ENCODE measurements around the gene RNF11.
A peak's percentile ranks its signal among the peaks of the same experiment; 100 is the strongest.
"Not testable (repeated sequence)": the region's sequence is repeated elsewhere in the genome, so short reads cannot be mapped to it uniquely, and the experiment has no call there.

Gene RNF11

DNA sequence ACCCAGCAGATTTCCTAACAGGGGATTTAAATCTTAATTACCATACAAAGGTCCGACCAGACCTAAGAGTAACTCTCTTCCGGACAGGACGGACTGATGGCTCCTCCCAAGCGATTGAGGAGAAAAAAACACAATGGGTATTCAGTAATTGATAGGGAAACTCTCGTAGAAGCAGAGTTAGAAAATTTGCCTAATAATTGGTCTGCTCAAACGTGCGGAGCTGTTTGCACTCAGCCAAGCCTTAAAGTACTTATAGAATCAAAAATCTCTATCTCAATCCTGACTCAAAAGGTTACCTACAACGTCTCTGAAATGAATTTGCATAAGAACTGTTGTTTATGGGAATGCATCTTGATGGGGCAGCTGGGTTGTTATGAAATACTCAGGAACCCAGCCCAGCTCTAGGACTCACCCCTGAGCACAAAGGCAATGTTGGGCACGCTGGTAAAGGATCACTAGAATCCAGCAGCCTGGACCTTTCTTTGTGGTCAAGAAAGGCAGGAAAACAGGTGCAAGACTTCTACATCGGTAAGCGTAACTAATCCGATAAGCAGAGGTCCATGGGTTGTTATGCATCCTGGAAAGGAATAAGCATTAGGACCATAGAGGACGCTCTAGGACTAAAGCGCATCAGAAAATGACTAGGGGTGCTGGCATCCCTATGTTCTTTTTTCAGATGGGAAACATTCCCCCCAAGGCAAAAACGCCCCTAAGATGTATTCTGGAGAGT lies 8.7 kb upstream of the RNF11 start:
- DNase-seq: not testable (repeated sequence)

DNA sequence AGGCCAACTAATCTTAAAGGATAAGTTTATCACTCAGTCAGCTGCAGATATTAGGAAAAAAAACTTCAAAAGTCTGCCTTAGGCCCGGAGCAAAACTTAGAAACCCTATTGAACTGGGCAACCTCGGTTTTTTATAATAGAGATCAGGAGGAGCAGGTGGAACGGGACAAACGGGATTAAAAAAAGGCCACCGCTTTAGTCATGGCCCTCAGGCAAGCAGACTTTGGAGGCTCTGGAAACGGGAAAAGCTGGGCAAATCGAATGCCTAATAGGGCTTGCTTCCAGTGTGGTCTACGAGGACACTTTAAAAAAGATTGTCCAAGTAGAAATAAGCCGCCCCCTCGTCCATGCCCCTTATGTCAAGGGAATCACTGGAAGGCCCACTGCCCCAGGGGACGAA lies 7.6 kb upstream of the RNF11 start:
- DNase-seq: not testable (repeated sequence)

DNA sequence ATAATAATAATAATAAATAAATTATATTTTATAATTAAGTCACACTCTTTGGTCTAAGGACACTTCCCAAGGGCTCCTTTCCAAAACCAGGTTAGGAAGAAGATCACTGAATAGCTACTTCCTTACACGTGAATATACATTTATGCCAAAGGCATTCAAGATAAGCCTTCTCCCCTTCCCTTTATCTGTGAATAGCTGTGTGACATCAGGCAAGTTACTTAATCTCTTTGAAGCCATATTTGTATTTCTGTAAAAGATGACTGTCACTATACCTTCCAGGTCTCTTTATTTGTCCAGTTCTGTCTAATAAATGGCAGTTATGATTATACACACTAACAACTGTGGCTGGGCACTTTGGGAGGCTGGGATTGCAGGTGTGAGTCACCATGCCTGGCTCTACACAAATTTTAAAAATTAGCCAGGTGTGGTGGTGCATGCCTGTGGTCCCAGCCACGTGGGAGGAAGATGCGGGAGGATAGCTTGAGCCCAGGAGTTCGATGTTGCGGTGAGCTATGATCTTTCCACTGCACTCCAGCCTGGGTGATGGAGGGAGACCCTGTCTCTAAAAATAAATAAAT lies 5.5 kb upstream of the RNF11 start:
- DNase-seq: no peak

DNA sequence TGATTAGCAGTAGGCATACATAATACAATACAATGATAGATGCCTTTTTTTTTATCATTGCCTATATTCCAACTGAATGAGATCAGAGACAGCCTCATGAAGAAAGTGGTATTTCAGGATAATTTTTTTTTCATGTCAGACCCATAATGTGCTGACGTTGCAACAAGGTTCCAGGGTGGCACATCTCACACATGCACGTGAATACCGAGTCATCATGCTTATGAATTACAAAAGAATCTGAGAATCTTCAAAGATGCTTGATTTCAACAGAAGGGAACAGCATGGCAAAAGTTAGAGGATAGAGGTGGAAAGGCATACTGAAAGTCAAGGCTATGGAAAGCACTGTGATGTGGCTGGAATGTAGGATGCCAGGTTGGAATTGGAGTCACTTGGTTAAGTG lies 5.0 kb upstream of the RNF11 start:
- no peak for DNase-seq

DNA sequence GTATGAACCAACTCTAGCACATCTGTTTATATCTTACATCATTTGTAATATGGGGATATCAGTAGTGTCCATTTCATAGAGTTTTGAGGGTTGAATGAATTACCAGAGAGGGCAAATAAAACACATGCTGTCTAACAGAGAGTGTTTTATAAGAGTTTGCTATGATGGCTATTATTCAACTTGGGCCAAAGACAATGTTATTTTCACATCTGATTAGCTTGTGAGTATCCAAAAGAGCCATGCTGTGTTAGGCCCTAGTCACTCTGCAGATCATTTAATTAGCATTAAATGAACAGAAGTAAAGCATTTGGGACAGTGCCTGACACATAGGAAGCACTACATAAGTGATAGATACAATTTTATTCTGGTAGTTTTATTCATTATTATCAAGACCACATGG lies 4.2 kb upstream of the RNF11 start:
- no peak for DNase-seq

DNA sequence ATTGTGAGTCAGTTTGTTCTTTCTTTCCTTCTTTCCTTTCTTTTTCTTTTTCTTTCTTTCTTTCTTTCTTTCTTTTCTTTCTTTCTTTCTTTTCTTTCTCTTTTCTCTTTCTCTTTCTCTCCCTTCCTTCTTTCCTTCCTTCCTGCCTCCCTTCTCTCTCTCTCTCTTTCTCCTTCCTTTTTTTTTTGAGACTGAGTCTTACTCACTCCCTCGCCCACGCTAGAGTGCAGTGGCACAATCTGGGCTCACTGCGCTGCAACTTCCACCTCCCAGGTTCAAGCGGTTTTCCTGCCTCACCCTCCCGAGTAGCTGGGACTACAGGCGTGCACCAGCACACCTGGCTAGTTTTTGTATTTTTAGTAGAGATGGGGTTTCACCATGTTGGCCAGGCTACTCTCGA lies 1.8 kb upstream of the RNF11 start:
- DNase-seq: not testable (repeated sequence)

DNA sequence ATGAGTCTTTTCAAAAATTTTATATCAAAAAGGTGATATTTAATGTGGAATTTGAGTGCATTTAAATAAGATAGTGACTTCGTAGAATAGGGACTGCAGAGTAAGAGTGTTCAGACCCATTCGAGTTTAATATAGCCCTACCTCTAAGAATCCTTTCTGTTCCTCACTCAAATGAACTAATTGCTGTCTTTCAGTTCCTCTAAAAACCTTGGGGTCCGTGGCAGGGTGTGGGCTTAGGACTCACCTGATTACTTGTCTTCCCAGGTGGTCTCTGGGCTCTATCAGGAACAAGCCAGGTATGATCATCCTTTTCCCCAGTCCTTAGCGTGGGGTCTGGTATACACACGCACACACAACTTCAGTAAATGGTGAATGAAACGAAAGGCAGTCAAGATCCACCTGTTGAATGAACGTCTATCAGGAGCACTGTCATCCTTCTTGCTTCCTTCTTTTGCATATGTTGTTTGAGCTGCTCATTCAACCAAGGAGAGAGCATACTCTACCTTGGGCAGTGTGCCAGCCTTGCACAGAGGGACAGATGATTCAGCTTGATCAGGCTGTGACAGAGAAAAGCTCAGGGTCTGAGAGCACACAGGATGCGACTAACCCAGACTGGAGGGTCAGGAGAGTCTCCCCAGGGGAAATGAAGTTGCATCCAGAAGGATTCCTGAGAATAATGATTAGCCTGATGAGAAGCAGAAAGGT lies 1.2 kb upstream of the RNF11 start:
- peak in 23 of 56 donors; percentile 3 to 70 (median 8) for DNase-seq

DNA sequence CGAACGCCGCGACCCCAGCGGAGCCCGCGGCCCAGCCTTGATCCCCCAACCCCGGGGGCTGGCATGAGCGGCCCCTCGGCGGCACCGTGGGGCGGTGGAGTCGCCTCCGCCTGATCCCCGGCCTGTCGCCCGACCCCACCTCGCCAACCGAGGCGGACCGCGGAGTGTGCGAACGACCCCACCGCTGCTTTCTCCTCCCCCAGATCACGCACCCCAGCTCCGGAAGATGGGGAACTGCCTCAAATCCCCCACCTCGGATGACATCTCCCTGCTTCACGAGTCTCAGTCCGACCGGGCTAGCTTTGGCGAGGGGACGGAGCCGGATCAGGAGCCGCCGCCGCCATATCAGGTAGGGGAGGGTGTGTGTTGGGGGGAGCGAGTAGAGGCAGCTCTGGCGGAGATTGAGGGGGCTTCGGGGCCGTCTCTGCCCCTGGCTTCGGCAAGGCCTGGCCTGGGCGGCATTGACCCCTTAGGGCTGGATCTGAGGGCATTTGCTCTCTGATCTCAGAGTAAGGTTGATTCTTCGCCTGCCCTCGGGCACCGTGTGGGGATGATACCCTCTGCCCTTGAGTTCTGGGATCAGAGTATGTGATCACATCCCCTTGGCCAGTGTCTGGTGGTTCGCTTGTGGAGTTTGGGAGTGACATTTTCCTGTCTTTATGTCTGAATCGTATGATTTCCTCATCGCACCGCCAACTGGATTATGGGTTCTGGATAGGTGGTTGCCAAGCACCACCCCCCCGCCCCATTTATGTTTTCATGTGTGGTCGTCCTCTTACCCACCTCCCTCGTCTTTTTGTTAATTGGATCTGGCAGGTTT lies 668 bp downstream of the RNF11 start:
- peak in 47 of 56 donors; percentile 16 to 73 (median 52) for DNase-seq

DNA sequence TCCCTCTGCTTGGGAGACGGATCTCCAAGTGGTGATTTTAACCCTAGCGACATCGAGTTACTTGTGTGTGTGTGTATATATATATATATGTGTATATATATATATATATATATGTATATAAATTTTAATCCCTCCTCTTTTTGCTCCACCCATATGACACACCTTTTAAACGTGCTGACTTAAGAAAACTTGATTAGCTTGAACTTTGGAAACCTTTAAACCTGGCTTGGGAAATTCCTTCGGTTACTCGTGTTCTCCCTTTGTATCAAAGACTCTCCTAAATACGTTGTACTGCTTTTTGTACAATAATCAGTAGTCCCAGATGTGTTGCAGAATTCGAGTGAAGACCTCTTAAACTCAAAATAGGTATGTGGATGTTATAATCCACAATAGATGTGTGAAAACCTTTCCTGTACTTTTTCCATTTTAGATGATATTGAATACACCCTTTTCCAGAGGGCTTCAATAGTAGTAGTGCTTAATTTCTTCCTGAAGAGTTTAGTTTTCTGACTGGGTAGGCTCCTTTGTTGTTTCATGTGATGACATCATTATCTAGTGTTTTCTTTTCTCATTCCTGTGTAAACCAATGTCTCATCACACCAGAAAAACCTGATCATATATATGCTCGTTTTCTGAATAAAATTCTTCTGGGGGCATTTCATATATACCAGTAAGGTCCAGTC lies 1.4 kb downstream of the RNF11 start:
- no peak for DNase-seq

DNA sequence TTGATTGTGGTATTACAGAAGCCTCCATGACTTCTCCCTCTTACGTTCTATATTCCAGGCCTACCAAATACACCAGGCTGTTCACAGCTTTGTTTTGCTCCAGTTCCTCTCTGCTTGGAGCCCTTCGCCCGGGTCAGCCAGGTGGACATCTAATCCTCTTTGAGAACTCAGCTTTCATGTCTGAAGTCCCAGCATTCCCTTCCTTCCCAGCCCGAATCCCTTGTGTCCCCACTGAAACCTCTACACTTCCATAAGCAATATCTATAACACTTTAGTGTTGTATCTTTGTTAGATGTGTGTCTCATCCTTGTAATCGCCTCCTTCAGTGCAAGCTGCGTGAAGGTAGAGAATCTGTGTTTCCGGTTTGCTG lies 1.9 kb downstream of the RNF11 start:
- peak in 6 of 56 donors; percentile 1 to 41 (median 8) for DNase-seq

DNA sequence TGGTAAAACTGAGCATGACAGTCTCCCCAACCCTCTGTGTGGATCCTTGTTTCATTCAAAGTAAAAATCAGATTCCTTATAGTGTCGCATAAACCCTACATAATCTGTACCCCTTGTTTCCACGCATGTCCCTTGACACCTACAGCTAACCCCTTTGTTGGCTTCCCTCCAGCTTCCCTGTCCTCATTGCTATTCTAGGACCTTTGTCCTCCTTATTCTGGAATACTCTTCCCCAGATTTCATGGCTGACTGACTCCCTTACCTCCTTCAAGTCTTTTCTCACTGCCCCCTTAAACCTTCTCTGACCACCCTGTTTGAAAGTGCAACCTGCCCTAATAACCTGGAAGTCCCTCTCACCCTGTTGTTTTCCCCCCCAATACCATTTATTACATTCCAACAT lies 4.0 kb downstream of the RNF11 start:
- DNase-seq: peak in 5 of 56 donors; percentile 3 to 31 (median 16)

DNA sequence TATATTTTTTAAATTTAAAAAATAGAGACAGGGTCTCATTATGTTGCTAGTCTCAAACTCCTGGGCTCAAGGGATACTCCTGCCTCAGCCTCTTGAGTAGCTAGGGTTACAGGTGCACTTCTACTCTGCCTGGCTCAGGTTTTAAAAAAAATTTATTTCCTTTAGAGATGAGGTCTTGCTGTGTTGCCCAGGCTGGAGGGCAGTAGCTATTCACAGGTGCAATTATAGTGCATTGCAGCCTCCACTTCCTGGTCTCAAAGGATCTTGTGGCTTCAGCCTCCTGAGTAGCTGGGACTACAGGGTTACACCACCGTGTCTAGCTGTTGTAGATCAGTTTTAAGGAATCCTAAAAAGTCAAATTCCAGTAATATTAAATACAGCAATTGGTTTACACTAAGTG lies 5.0 kb downstream of the RNF11 start:
- no peak for DNase-seq

DNA sequence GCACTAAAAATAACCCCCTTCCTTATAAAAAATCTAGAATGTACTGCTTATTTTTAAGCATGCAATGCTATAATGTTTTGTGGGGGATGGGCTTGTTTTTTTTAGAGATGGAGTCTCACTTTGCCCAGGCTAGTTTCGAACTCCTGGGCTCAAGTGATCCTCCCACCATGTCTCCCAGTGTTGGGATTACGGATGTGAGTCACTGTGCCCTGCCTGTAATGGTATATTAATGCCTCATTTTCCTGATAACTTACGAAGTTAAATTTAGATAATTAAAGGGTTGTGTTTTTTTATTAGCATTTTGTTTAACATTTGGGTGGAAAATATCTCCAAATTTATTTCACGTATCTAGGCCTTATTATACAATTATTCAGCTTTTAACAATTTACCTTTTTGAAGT lies 6.5 kb downstream of the RNF11 start:
- DNase-seq: no peak

DNA sequence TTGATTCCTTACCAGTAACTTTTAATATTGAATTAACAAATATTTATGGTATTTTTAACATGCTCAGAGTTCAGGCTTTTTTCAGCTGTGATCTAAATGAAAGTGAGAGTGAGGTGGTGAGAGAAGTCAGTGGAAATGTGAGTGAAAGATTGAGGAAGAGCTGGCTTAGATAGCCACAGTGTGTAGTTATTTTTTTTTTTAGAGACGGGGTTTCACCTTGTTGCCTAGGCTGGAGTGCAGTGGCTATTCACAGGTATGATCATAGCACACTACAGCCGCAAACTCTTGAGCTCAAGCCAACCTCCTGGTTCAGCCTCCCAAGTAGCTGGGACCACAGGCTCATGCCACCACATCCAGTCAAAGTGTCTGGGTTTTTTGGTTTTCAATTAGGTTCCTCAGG lies 10.9 kb downstream of the RNF11 start:
- no peak for DNase-seq

DNA sequence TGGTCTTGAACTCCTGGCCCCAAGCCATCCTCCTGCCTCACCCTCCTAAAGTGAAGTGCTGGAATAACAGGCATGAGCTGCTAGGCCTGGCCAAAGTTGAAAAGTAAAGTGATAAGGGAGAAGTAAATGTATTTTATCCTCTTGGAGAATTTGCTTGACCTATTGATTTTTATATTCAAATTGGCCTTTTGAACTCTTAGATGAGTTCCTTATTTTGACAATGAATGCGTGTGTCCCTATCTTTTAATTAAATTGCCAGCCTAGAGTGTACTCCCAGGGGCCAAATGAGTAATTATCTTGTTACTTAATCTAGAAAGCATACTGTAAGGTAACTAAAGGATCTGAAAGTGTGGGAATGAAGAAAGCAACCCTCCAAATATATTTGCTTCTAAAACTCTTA lies 11.4 kb downstream of the RNF11 start:
- peak in 1 of 56 donors; percentile 2 for DNase-seq

DNA sequence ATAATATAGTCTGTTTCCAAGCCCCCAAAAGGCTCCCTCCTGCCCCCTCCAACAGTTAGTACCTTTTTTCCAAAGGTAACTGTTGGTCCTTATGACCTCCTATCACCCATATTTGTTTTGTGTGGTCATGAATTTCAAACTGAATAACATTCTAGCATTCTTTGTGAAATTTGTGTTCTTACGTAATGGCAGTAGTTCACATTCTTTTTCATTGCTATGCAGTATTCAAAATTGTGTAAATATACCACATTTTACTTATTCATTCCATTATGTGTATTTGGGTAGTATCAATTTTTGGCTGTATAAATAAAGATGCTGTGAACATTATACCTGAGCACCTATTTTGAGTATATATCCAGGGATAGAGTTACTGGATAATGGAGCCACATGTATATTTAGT lies 13.4 kb downstream of the RNF11 start:
- DNase-seq: no peak

DNA sequence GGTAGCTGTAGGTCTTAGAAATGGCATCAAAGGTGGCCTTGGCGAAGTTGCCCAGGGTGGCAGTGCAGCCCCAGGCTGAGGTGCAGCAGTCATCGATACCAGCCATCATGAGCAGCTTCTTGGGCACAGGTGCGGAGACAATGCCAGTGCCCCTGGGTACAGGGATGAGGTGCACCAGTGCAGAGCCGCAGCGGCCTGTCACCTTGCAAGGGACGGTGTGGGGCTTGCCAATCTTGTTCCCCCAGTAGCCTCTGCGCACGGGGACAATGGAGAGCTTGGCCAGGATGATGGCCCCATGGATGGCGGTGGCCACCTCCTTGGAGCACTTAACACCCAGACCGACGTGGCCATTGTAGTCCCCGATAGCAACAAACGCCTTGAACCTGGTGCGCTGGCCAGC lies 14.7 kb downstream of the RNF11 start:
- not testable (repeated sequence) for DNase-seq

DNA sequence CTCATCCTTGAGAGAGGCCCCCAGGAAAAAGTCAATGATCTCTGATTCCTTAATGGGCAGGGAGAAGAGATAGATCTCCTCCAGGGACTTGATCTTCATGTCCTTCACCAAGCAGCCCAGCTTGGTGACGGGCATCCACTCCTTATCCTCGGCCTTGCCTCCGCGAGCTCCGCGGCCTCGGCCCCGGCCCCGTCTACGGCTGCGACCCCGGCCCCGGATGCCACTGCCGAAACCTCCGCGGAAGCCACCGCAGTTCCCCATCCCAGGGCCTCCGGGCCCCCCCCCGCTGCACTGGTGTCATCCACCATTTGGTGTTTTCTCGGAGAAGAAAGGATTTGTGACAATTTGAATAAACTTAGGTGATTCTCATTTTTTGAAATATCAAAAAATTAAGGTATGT lies 15.1 kb downstream of the RNF11 start:
- DNase-seq: not testable (repeated sequence)

DNA sequence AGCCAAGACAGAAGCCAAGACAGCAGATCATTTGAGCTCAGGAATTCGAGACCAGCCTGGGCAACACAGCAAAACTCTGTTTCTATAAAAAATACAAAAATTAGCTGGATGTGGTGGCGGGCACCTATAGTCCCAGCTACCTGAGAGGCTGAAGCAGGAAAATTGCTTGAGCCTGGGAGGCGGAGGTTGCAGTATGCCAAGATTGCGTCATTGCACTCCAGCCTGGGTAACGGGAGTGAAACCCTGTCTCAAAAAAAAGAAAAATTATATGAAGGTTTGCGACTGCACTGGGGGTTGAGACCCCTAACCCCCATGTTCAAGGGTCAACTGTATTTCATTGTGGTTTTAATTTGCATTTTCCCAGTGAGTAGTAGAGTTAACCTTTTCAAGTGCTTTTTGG lies 16.3 kb downstream of the RNF11 start:
- no peak for DNase-seq

DNA sequence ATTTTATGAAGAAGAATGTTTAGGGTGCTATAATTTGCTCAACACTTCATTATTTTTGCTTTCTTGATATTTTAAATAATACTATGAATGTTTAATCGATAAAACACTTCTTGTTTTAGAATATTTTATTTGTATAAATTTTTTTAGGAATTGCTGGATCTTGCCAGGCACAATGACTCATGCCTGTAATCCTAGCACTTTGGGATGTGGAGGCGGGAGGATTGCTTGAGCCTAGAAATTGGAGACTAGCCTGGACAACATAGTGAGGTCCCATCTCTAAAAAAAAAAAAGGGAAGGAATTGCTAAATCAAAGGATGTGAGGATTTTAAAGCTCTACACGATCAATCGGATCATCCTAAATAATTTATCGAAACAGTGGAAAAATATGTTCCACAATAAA lies 17.6 kb downstream of the RNF11 start:
- no peak for DNase-seq

DNA sequence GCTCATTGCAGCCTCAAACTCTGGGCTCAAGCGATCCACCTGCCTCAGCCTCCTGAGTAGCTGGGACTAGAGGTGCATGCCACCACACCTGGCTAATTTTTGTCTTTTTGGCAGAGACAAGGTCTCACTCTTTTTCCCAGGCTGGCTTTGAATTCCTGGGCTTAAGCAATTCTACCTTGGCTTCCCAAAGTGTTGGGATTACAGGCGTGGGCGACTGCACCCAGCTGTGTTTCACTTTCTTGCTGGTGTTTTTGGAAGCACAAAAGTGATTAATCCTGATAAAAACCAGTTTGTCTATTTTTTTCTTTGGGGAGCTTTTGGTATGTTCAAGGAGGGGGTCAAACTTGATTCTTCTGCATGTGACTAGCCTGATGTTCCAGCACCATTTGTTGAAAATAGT lies 19.3 kb downstream of the RNF11 start:
- DNase-seq: no peak
